NCI-H526 treated with DMSO at 0.1 percent for 48 hours (cell line): Measurements from ENCODE around the gene CHIT1.

Source experiments
- DNase-seq: peaks from one replicate; lab custom pipeline; 2025; lab: John Stamatoyannopoulos, UW

The CHIT1 gene

GRCh38 chr1:203216274-203217138 is 13.0 kb downstream of the CHIT1 start:
- DNase-seq = peak; percentile 35

- no peak for DNase-seq
Measured at GRCh38 chr1:203215573-203215972, 13.9 kb downstream of the CHIT1 start.

GRCh38 chr1:203214871-203215270 is 14.6 kb downstream of the CHIT1 start:
- DNase-seq = no peak

GRCh38 chr1:203213126-203213525 is 16.3 kb downstream of the CHIT1 start:
- no peak for DNase-seq

GRCh38 chr1:203211812-203212211 is 17.7 kb downstream of the CHIT1 start:
- no peak for DNase-seq

GRCh38 chr1:203210988-203211387 is 18.5 kb downstream of the CHIT1 start:
- no peak for DNase-seq

- no peak for DNase-seq
Measured at GRCh38 chr1:203210350-203210749, 19.1 kb downstream of the CHIT1 start.

GRCh38 chr1:203208181-203208580 is 21.3 kb downstream of the CHIT1 start:
- no peak for DNase-seq

GRCh38 chr1:203207751-203208150 is 21.7 kb downstream of the CHIT1 start:
- no peak for DNase-seq

- DNase-seq = no peak
Measured at GRCh38 chr1:203206129-203206687, 23.3 kb downstream of the CHIT1 start.

- no peak for DNase-seq
Measured at GRCh38 chr1:203204756-203205155, 24.7 kb downstream of the CHIT1 start.

GRCh38 chr1:203202431-203203245 is 26.8 kb downstream of the CHIT1 start:
- DNase-seq = no peak

GRCh38 chr1:203201516-203202205 is 27.8 kb downstream of the CHIT1 start:
- DNase-seq = no peak

- no peak for DNase-seq
Measured at GRCh38 chr1:203200916-203201315, 28.6 kb downstream of the CHIT1 start.

GRCh38 chr1:203199816-203200571 is 29.5 kb downstream of the CHIT1 start:
- no peak for DNase-seq

- no peak for DNase-seq
Measured at GRCh38 chr1:203199481-203199815, 30.0 kb downstream of the CHIT1 start.

- no peak for DNase-seq
Measured at GRCh38 chr1:203199002-203199401, 30.5 kb downstream of the CHIT1 start.

- no peak for DNase-seq
Measured at GRCh38 chr1:203197625-203198024, 31.8 kb downstream of the CHIT1 start.

GRCh38 chr1:203196371-203196770 is 33.1 kb downstream of the CHIT1 start:
- no peak for DNase-seq

GRCh38 chr1:203190949-203191348 is 38.5 kb downstream of the CHIT1 start:
- no peak for DNase-seq

- no peak for DNase-seq
Measured at GRCh38 chr1:203189951-203190352, 39.5 kb downstream of the CHIT1 start.
